Measurements from ENCODE around the gene NPY1R. TPM values are rescaled to one million over a fixed set of nuclear protein-coding genes. Genes with fewer than 3 reads are reported as not detected.
A peak's percentile ranks its signal among the peaks of the same experiment; 100 is the strongest.

NPY1R gene
- total RNA-seq, 4 donors from 2014 or later = 5.9 to 26.8 (median 8.7) TPM

GRCh38 chr4:163356104-163356503 is 23.7 kb upstream of the NPY1R start:
- no peaks in the 10 kb centered on the region for H3K36me3 ChIP-seq
- no peak for TF ChIP-seq CTCF (IDR thresholded peaks at IDR 0.05)
- TF ChIP-seq POLR2A (IDR thresholded peaks at IDR 0.05) = no peak
- H3K27ac ChIP-seq = no peak overlapping the region
- H3K9me3 ChIP-seq = no peaks in the 10 kb centered on the region
- no peaks in the 10 kb centered on the region for H3K27me3 ChIP-seq
- no peak overlapping the region for H3K4me3 ChIP-seq
- intact Hi-C loops (cut with DNase I; ENCODE audit: low total_unique reads) = no loop called here
- no peak for DNase-seq
- no peaks in the 10 kb centered on the region for H3K4me1 ChIP-seq

GRCh38 chr4:163353054-163353453 is 20.7 kb upstream of the NPY1R start:
- intact Hi-C loops (cut with DNase I; ENCODE audit: low total_unique reads) = no loop called here
- no peak overlapping the region for H3K27ac ChIP-seq
- H3K4me3 ChIP-seq = no peak overlapping the region
- H3K27me3 ChIP-seq = no peaks in the 10 kb centered on the region
- H3K4me1 ChIP-seq = no peaks in the 10 kb centered on the region
- no peak for TF ChIP-seq POLR2A (IDR thresholded peaks at IDR 0.05)
- TF ChIP-seq CTCF (IDR thresholded peaks at IDR 0.05) = no peak
- H3K9me3 ChIP-seq = no peaks in the 10 kb centered on the region
- no peaks in the 10 kb centered on the region for H3K36me3 ChIP-seq
- DNase-seq = no peak

- no peak overlapping the region for H3K27ac ChIP-seq
- H3K27me3 ChIP-seq = peaks cover 0 to 5% of the 10 kb centered on the region in 2 donors
- H3K4me3 ChIP-seq = no peak overlapping the region
- intact Hi-C loops (cut with DNase I; ENCODE audit: low total_unique reads) = no loop called here
- no peaks in the 10 kb centered on the region for H3K9me3 ChIP-seq
- H3K4me1 ChIP-seq = no peaks in the 10 kb centered on the region
- H3K36me3 ChIP-seq = no peaks in the 10 kb centered on the region
- DNase-seq = no peak
- no peak for TF ChIP-seq CTCF (IDR thresholded peaks at IDR 0.05)
- no peak for TF ChIP-seq POLR2A (IDR thresholded peaks at IDR 0.05)
Measured at GRCh38 chr4:163350672-163351071, 18.3 kb upstream of the NPY1R start.

GRCh38 chr4:163344147-163345125 is 12.0 kb upstream of the NPY1R start:
- Histone ChIP-seq H3K9me3 (no peaks in the 10 kb centered on the region), H3K36me3 (no peaks in the 10 kb centered on the region), H3K4me1 (no peaks in the 10 kb centered on the region), H3K27ac (peak overlapping the region; percentile 67 to 68), H3K27me3 (peaks cover 0 to 26% of the 10 kb centered on the region in 2 donors), H3K4me3 (peak overlapping the region; percentile 22 to 35)
- TF ChIP-seq CTCF (IDR thresholded peaks at IDR 0.05) (no peak), POLR2A (IDR thresholded peaks at IDR 0.05) (no peak)
- DNase-seq = peak; percentile 6 to 14
- intact Hi-C loops (cut with DNase I; ENCODE audit: low total_unique reads) = no loop called here

GRCh38 chr4:163343604-163344146 is 11.3 kb upstream of the NPY1R start, which contains the start of gene NPY5R:
NPY5R (plus strand) TSS chr4:163343892; CDS start chr4:163350274, 6,382 bp downstream.
- H3K9me3 ChIP-seq = no peaks in the 10 kb centered on the region
- no peaks in the 10 kb centered on the region for H3K36me3 ChIP-seq
- intact Hi-C loops (cut with DNase I; ENCODE audit: low total_unique reads) = no loop called here
- no peaks in the 10 kb centered on the region for H3K4me1 ChIP-seq
- peak within 1 kb of the TSS; percentile 22 to 35 for H3K4me3 ChIP-seq
- DNase-seq = peak in 1 of 2 donors; percentile 13
- peak within 1 kb of the TSS; percentile 67 to 68 for H3K27ac ChIP-seq
- peaks cover 0 to 26% of the 10 kb centered on the region in 2 donors for H3K27me3 ChIP-seq
- TF ChIP-seq POLR2A (IDR thresholded peaks at IDR 0.05) (no peak), CTCF (IDR thresholded peaks at IDR 0.05) (no peak)

Measured in uterus (tissue), 4 donors.